LNCAP (cell line): ENCODE results near the gene RASA3.

Experiments used
- CTCF ChIP-seq: fragments of 450-650 bp; IDR thresholded peaks from 2 replicates; pipeline ENCODE4 v1.5.1; 2017; ENCODE audit warnings: mild to moderate bottlenecking

RASA3 gene

GRCh38 chr13:114041493-114041892, 90.9 kb downstream of the RASA3 start:
- TF ChIP-seq CTCF: no peak

- TF ChIP-seq CTCF: no peak
Measured at GRCh38 chr13:114039471-114040141, 92.8 kb downstream of the RASA3 start.

GRCh38 chr13:114038900-114039299, 93.5 kb downstream of the RASA3 start:
- TF ChIP-seq CTCF: no peak

- no peak for TF ChIP-seq CTCF
Measured at GRCh38 chr13:114038211-114038613, 94.2 kb downstream of the RASA3 start.

GRCh38 chr13:114037674-114038073, 94.7 kb downstream of the RASA3 start:
- no peak for TF ChIP-seq CTCF

- TF ChIP-seq CTCF: no peak
Measured at GRCh38 chr13:114035583-114036531, 96.6 kb downstream of the RASA3 start.

- TF ChIP-seq CTCF: no peak
Measured at GRCh38 chr13:114035186-114035582, 97.2 kb downstream of the RASA3 start.
